GM12878 (cell line): ENCODE results near the gene RIPPLY3. TPM values are rescaled to one million over a fixed set of nuclear protein-coding genes. Genes with fewer than 3 reads are reported as not detected.
A peak's percentile ranks its signal among the peaks of the same experiment; 100 is the strongest.

Experiments
- ATF3 ChIP-seq: IDR thresholded peaks from 2 replicates; pipeline ENCODE4 v1.6.1; 2011; ENCODE audit warnings: low read depth, mild to moderate bottlenecking, low read length, moderate library complexity, borderline replicate concordance; ENCODE audit errors: extremely low read depth
- BCLAF1 ChIP-seq: fragments of 450-650 bp; IDR thresholded peaks from 2 replicates; pipeline ENCODE4 v1.6.1; 2017; ENCODE audit warnings: antibody characterized with exemption, mild to moderate bottlenecking, moderate library complexity
- CBX5 ChIP-seq: sonication (generic); IDR thresholded peaks from 2 replicates; pipeline ENCODE4 v1.6.1; 2016; ENCODE audit warnings: low read depth, moderate library complexity, mild to moderate bottlenecking, inconsistent platforms
- CEBPZ ChIP-seq: fragments of 150-350 bp; IDR thresholded peaks from 2 replicates; pipeline ENCODE4 v1.6.1; 2016; ENCODE audit warnings: low read depth, low read length
- CHD2 ChIP-seq: IDR thresholded peaks from 2 replicates; pipeline ENCODE4 v1.6.1; 2011; ENCODE audit warnings: low read depth, low read length, improper control_type of control experiment, borderline replicate concordance
- CREM ChIP-seq: IDR thresholded peaks from 2 replicates; pipeline ENCODE4 v1.6.1; 2014; ENCODE audit warnings: antibody characterized with exemption, low read depth
- E2F4 ChIP-seq: IDR thresholded peaks from 2 replicates; pipeline ENCODE4 v1.6.1; 2012; ENCODE audit warnings: low read depth, low read length, improper control_type of control experiment
- EED ChIP-seq: sonication (generic); IDR thresholded peaks from 2 replicates; pipeline ENCODE4 v1.6.1; 2016; ENCODE audit warnings: antibody characterized with exemption, low read depth
- EGR1 ChIP-seq, 2 experiments: IDR thresholded peaks; 1 replicate in 1 of 2; 2 replicates in 1 of 2; pipeline ENCODE4 v1.6.1; 2011 to 2012; ENCODE audit warnings: low read depth in 2 of 2, low read length in 2 of 2, borderline replicate concordance in 1 of 2, mild to moderate bottlenecking in 1 of 2, moderate library complexity in 1 of 2
- ESRRA ChIP-seq: IDR thresholded peaks from 2 replicates; pipeline ENCODE4 v1.6.1; 2012; ENCODE audit warnings: mild to moderate bottlenecking, low read length, improper control_type of control experiment
- POLR2A ChIP-seq: IDR thresholded peaks from 2 replicates; pipeline ENCODE4 v1.6.1; 2011; ENCODE audit warnings: low read depth, mild to moderate bottlenecking, low read length
- RELB ChIP-seq: fragments of 450-650 bp; IDR thresholded peaks from 2 replicates; pipeline ENCODE4 v1.6.1; 2017; ENCODE audit warnings: low read depth, mild to moderate bottlenecking, moderate library complexity
- SMC3 ChIP-seq: IDR thresholded peaks from 2 replicates; pipeline ENCODE4 v1.6.1; 2011; ENCODE audit warnings: low read length, improper control_type of control experiment, borderline replicate concordance
- SUZ12 ChIP-seq: fragments of 200-600 bp; sonication (generic); IDR thresholded peaks from one replicate; pipeline ENCODE4 v1.6.1; 2018; ENCODE audit warnings: antibody characterized with exemption, mild to moderate bottlenecking; ENCODE audit not compliant: unreplicated experiment
- ZNF207 ChIP-seq: fragments of 450-650 bp; IDR thresholded peaks from 2 replicates; pipeline ENCODE4 v1.6.1; 2014; ENCODE audit warnings: antibody characterized with exemption, mild to moderate bottlenecking, borderline replicate concordance
- ZNF217 ChIP-seq: fragments of 450-650 bp; IDR thresholded peaks from 2 replicates; pipeline ENCODE4 v1.6.1; 2017; ENCODE audit warnings: antibody characterized with exemption, mild to moderate bottlenecking
- polyA plus RNA-seq, 11 experiments: library from polyadenylated mRNA; depleted of rRNA in 4 of 11; unstranded in 6 of 11; stranded (reverse) in 5 of 11; fragments of >200 nt; fragmentation: Nextera tagmentation in 4 of 11; fragmentation: Illumina TruSeq in 1 of 11; extraction: Ambion mirVana in 4 of 11; extraction: Trizol in 1 of 11; gene quantifications; 1 replicate in 1 of 11; 2 replicates in 10 of 11; pipeline versions ENCODE4 v1.2.1 to v1.2.3, GENCODE V29; 2011 to 2016; ENCODE audit warnings: inconsistent platforms in 2 of 11, missing spikeins in 2 of 11, low read depth in 1 of 11
- total RNA-seq, 4 experiments: library from RNA; depleted of rRNA in 3 of 4; stranded (reverse); fragments of >200 nt in 3 of 4; fragmentation: Illumina TruSeq in 1 of 4; extraction: Trizol in 1 of 4; gene quantifications; 2 replicates each; pipeline versions ENCODE4 v1.2.1 to v1.2.3, GENCODE V29; 2013 to 2021
- TF ChIP-seq, protein P1 (sequence below): fragments of 450-650 bp; conservative IDR thresholded peaks from 2 replicates; pipeline ENCODE4 v1.6.1; 2017; ENCODE audit warnings: mild to moderate bottlenecking, moderate library complexity

Gene RIPPLY3
- total and polyA plus RNA-seq, 10 of the 15 experiments (the other 5 are each of a cell fraction or from before 2014, with no cell fraction given) = not detected

- TF ChIP-seq RELB (no peak), CHD2 (no peak), BCLAF1 (no peak), E2F4 (0 out of 2 replicates have a peak, but pooled peaks have one; percentile 28), ESRRA (no peak), CBX5 (no peak), ZNF217 (peak; percentile 22; the same call in 1 of the 2 replicates), EGR1 (IDR thresholded peaks at IDR 0.05; ENCODE audit: borderline replicate concordance in 1 of 2, low read depth in 2 of 2, low read length in 2 of 2) (peak in 1 of 2 experiments; percentile 39; a peak in 1 of 3 replicates), SMC3 (peak; percentile 43; the same call in 1 of the 2 replicates), ZNF207 (peak; percentile 58; the same call in 1 of the 2 replicates), SUZ12 (no peak), ATF3 (no peak), EED (no peak), CREM (no peak), POLR2A (peak; percentile 76), CEBPZ (no peak)
- TF ChIP-seq, protein P1, sequence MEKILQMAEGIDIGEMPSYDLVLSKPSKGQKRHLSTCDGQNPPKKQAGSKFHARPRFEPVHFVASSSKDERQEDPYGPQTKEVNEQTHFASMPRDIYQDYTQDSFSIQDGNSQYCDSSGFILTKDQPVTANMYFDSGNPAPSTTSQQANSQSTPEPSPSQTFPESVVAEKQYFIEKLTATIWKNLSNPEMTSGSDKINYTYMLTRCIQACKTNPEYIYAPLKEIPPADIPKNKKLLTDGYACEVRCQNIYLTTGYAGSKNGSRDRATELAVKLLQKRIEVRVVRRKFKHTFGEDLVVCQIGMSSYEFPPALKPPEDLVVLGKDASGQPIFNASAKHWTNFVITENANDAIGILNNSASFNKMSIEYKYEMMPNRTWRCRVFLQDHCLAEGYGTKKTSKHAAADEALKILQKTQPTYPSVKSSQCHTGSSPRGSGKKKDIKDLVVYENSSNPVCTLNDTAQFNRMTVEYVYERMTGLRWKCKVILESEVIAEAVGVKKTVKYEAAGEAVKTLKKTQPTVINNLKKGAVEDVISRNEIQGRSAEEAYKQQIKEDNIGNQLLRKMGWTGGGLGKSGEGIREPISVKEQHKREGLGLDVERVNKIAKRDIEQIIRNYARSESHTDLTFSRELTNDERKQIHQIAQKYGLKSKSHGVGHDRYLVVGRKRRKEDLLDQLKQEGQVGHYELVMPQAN = no peak; the same call in none of the 2 replicates
These were observed 16.6 kb upstream of the RIPPLY3 start (continued) for GRCh38 chr21:36989699-36990507.
